ENCODE results near the gene SPRED3. TPM values are rescaled to one million over a fixed set of nuclear protein-coding genes. Genes with fewer than 3 reads are reported as not detected.
"Not testable (repeated sequence)": the region's sequence is repeated elsewhere in the genome, so short reads cannot be mapped to it uniquely, and the experiment has no call there.

Gene SPRED3
- total RNA-seq, 1 experiment from 2014 or later: 5.4 TPM

GRCh38 chr19:38424272-38424671, 35.8 kb downstream of the SPRED3 start:
- H3K27me3 Mint-ChIP-seq (ENCODE audit: unreplicated experiment): peaks cover 60% of the 10 kb centered on the region
- H3K4me1 Mint-ChIP-seq (ENCODE audit: low read depth, unreplicated experiment): no peaks in the 10 kb centered on the region
- BruUV-seq (replicated peaks): no TSS peak
- intact Hi-C loops (cut with micrococcal nuclease; ENCODE audit: unreplicated experiment): no loop called here
- H3K27ac Mint-ChIP-seq (ENCODE audit: unreplicated experiment): no peak overlapping the region
- no peaks in the 10 kb centered on the region for H3K36me3 Mint-ChIP-seq (ENCODE audit: insufficient read depth, unreplicated experiment)
- no peaks in the 10 kb centered on the region for H3K9me3 Mint-ChIP-seq (ENCODE audit: low read depth, unreplicated experiment)
- H3K4me3 Mint-ChIP-seq (ENCODE audit: low read depth, unreplicated experiment): no peak overlapping the region
- CTCF ChIA-PET: interaction anchor here (0.5 to 0.7 kb wide), 2 partner anchors 9 to 10 kb away, joined by 3 read pairs; no protein-coding TSS in a partner anchor
- no peak for DNase-seq
- TF ChIP-seq CTCF (IDR thresholded peaks at IDR 0.05; ENCODE audit: unreplicated experiment): no peak

GRCh38 chr19:38425222-38425809, 36.8 kb downstream of the SPRED3 start:
- CTCF ChIA-PET: interaction anchor here (0.7 kb wide), 1 partner anchor 9 kb away, joined by 3 read pairs; no protein-coding TSS in a partner anchor

GRCh38 chr19:38425810-38426466, 37.4 kb downstream of the SPRED3 start, which contains the start of gene RASGRP4:
Gene RASGRP4, minus strand, starts transcription at chr19:38426219. Its CDS starts 128 bp downstream, at chr19:38426091.
- Mint-ChIP-seq H3K27me3 (ENCODE audit: unreplicated experiment) (peaks cover 59% of the 10 kb centered on the region), H3K9me3 (ENCODE audit: low read depth, unreplicated experiment) (no peaks in the 10 kb centered on the region), H3K36me3 (ENCODE audit: insufficient read depth, unreplicated experiment) (no peaks in the 10 kb centered on the region), H3K4me3 (ENCODE audit: low read depth, unreplicated experiment) (no peak within 1 kb of the TSS), H3K27ac (ENCODE audit: unreplicated experiment) (no peak within 1 kb of the TSS), H3K4me1 (ENCODE audit: low read depth, unreplicated experiment) (no peaks in the 10 kb centered on the region)
- TF ChIP-seq CTCF (IDR thresholded peaks at IDR 0.05; ENCODE audit: unreplicated experiment): no peak
- no peak for DNase-seq
- CTCF ChIA-PET: no interaction called here
- intact Hi-C loops (cut with micrococcal nuclease; ENCODE audit: unreplicated experiment): no loop called here
- no TSS peak for BruUV-seq (replicated peaks)

More at GRCh38 chr19:38425222-38425809, 36.8 kb downstream of the SPRED3 start:
- no peak for DNase-seq
- no peak for TF ChIP-seq CTCF (IDR thresholded peaks at IDR 0.05; ENCODE audit: unreplicated experiment)
- Mint-ChIP-seq H3K27me3 (ENCODE audit: unreplicated experiment) (peaks cover 59% of the 10 kb centered on the region), H3K4me3 (ENCODE audit: low read depth, unreplicated experiment) (no peak overlapping the region), H3K4me1 (ENCODE audit: low read depth, unreplicated experiment) (no peaks in the 10 kb centered on the region), H3K27ac (ENCODE audit: unreplicated experiment) (no peak overlapping the region), H3K9me3 (ENCODE audit: low read depth, unreplicated experiment) (no peaks in the 10 kb centered on the region), H3K36me3 (ENCODE audit: insufficient read depth, unreplicated experiment) (no peaks in the 10 kb centered on the region)
- intact Hi-C loops (cut with micrococcal nuclease; ENCODE audit: unreplicated experiment): no loop called here
- BruUV-seq (replicated peaks): no TSS peak

- intact Hi-C loops (cut with micrococcal nuclease; ENCODE audit: unreplicated experiment); H3K4me3 Mint-ChIP-seq (ENCODE audit: low read depth, unreplicated experiment); H3K36me3 Mint-ChIP-seq (ENCODE audit: insufficient read depth, unreplicated experiment); DNase-seq; H3K27ac Mint-ChIP-seq (ENCODE audit: unreplicated experiment); H3K4me1 Mint-ChIP-seq (ENCODE audit: low read depth, unreplicated experiment); H3K9me3 Mint-ChIP-seq (ENCODE audit: low read depth, unreplicated experiment); BruUV-seq (replicated peaks): not testable (repeated sequence)
- CTCF ChIA-PET: interaction anchor here (0.7 kb wide), 1 partner anchor 104 kb away, joined by 4 read pairs; no protein-coding TSS in a partner anchor
- peaks cover 65% of the 10 kb centered on the region for H3K27me3 Mint-ChIP-seq (ENCODE audit: unreplicated experiment)
Observed at GRCh38 chr19:38427035-38427677, 38.7 kb downstream of the SPRED3 start.

Measured in Calu3 (cell line).